ENCODE measurements around the gene SNAPIN.
A peak's percentile ranks its signal among the peaks of the same experiment; 100 is the strongest.

The SNAPIN gene

DNA sequence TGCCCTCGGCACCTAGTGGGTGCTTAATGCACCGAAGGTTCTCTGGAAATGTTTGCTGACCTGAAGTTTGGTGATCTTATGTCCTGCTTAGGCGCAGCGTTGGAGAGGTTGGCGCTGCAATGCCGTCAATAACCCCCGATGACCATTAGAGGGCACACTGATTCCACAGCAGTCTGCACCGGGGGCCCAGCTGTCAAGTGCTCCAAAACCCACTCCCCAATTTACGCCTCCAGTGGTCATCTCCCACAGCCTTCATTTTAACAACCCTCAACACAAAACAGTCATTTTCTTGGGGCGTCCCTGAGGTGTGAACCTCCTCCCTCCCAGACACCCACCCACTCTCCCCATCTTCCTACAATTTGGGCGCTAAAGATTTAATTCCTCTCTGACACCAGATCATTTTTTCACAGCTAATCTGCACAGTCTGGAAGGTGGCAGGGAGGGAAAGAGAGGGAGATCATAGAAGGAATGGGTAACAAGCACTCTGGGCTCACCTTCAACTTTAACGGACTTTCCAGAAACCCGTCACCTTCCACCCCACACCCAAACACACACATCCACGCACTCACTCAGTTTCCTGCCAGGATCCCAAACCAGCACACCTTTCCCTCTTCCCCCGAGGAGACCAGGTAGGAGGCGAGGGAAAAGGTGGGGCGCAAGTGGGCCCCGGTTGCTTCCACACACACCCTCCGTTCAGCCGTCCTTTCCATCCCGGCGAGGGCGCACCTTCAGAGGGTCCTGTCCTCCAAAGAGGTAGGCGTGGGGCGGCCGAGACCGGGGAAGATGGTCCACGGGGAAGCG is 19.4 kb downstream of the SNAPIN start:
- H3K4me3 ChIP-seq (ENCODE audit: low read depth, low read length) = no peak overlapping the region; the same call in 1 of the 2 replicates
- DNase-seq (ENCODE audit: low read depth) = no peak
- TF ChIP-seq, protein P1, sequence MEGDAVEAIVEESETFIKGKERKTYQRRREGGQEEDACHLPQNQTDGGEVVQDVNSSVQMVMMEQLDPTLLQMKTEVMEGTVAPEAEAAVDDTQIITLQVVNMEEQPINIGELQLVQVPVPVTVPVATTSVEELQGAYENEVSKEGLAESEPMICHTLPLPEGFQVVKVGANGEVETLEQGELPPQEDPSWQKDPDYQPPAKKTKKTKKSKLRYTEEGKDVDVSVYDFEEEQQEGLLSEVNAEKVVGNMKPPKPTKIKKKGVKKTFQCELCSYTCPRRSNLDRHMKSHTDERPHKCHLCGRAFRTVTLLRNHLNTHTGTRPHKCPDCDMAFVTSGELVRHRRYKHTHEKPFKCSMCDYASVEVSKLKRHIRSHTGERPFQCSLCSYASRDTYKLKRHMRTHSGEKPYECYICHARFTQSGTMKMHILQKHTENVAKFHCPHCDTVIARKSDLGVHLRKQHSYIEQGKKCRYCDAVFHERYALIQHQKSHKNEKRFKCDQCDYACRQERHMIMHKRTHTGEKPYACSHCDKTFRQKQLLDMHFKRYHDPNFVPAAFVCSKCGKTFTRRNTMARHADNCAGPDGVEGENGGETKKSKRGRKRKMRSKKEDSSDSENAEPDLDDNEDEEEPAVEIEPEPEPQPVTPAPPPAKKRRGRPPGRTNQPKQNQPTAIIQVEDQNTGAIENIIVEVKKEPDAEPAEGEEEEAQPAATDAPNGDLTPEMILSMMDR (IDR thresholded peaks at IDR 0.05; ENCODE audit: control insufficient read depth, extremely low read depth, insufficient read depth) = peak; percentile 96

GRCh38 chr1:153678519-153679336 is 20.2 kb downstream of the SNAPIN start, which contains the start of gene NPR1:
TSS of gene NPR1 (plus strand) at chr1:153678688. CDS start at chr1:153679109, 421 bp downstream.
- DNase-seq (ENCODE audit: low read depth) = no peak
- H3K4me3 ChIP-seq (ENCODE audit: low read depth, low read length) = peak within 1 kb of the TSS; percentile 35
- TF ChIP-seq, protein P1 (IDR thresholded peaks at IDR 0.05; ENCODE audit: control insufficient read depth, extremely low read depth, insufficient read depth) = 0 out of 2 replicates have a peak, but pooled peaks have one; percentile 1

DNA sequence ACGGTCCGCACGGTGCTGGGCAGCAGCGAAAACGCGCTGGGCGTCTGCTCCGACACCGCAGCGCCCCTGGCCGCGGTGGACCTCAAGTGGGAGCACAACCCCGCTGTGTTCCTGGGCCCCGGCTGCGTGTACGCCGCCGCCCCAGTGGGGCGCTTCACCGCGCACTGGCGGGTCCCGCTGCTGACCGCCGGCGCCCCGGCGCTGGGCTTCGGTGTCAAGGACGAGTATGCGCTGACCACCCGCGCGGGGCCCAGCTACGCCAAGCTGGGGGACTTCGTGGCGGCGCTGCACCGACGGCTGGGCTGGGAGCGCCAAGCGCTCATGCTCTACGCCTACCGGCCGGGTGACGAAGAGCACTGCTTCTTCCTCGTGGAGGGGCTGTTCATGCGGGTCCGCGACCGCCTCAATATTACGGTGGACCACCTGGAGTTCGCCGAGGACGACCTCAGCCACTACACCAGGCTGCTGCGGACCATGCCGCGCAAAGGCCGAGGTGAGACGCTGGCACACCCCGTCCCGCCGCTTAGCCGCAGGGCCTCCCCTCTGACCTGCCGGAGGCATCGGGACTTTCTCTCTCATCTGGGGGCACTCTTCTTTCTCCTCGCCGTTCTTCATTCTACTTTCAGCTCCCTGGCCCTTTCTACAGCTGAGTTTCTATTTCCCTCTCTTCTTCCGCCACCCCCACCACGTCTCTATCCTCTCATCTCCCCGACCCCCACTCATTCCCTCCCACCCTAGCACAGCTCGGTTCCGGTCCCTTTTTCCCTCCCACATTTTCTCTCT is 21.0 kb downstream of the SNAPIN start:
- H3K4me3 ChIP-seq (ENCODE audit: low read depth, low read length) = peak overlapping the region; percentile 35
- no peak for DNase-seq (ENCODE audit: low read depth)

GRCh38 chr1:153680120-153680403 is 21.6 kb downstream of the SNAPIN start:
- no peak for DNase-seq (ENCODE audit: low read depth)
- H3K4me3 ChIP-seq (ENCODE audit: low read depth, low read length) = no peak overlapping the region
- TF ChIP-seq, protein P1 (IDR thresholded peaks at IDR 0.05; ENCODE audit: control insufficient read depth, extremely low read depth, insufficient read depth) = no peak

More for the DNA sequence above, 21.0 kb downstream of the SNAPIN start:
- TF ChIP-seq, protein P1 (IDR thresholded peaks at IDR 0.05; ENCODE audit: control insufficient read depth, extremely low read depth, insufficient read depth) = no peak

DNA sequence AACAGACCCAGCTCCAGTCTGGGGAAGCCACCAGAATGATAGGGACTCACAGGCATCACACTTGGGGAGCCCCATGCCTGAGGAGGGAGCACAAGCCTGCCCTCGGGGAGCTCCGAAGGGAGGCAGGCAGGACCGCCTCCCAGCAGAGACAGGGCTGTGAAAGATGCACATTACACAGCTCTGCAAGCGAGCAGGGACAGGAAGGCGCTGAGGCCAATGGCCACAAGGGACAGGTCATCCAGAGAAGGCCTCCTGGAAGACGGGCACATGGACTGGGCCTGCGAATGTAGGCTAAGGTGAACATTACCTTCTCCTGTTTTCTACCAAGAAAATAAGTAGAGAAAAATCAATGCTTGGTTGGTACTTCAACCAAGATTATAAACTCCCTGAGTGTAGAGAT is 24.2 kb downstream of the SNAPIN start:
- DNase-seq (ENCODE audit: low read depth) = no peak
- TF ChIP-seq, protein P1 (IDR thresholded peaks at IDR 0.05; ENCODE audit: control insufficient read depth, extremely low read depth, insufficient read depth) = no peak
- H3K4me3 ChIP-seq (ENCODE audit: low read depth, low read length) = no peak overlapping the region

- TF ChIP-seq, protein P1 (IDR thresholded peaks at IDR 0.05; ENCODE audit: control insufficient read depth, extremely low read depth, insufficient read depth) = no peak
- no peak for DNase-seq (ENCODE audit: low read depth)
- H3K4me3 ChIP-seq (ENCODE audit: low read depth, low read length) = no peak overlapping the region
These were observed 25.4 kb downstream of the SNAPIN start for GRCh38 chr1:153683854-153684253.
